GM23338 (cell line): ENCODE results near the gene BBLN. TPM values are rescaled to one million over a fixed set of nuclear protein-coding genes. Genes with fewer than 3 reads are reported as not detected.

Experiments
- ATAC-seq: fragments of 200-7000 bp; cut with Tn5 transposase; 3 replicates; pipeline ENCODE4 v1.9.1; 2020
- DNase-seq: peaks from one replicate; pipeline ENCODE4 v3.0.0-alpha.2; 2015; ENCODE audit warnings: low spot score
- H2AFZ ChIP-seq: fragments of 200-600 bp; sonication (generic); 2 replicates; pipeline ENCODE4 v1.8.0; 2016; ENCODE audit warnings: antibody characterized with exemption, mild to moderate bottlenecking, moderate library complexity
- H3F3A ChIP-seq: fragments of 200-600 bp; sonication (generic); replicated peaks from 2 replicates; pipeline ENCODE4 v1.8.0; 2017; ENCODE audit warnings: antibody characterized with exemption, mixed run types, low read depth
- H3K27ac ChIP-seq: fragments of 200-600 bp; sonication (generic); 2 replicates; pipeline ENCODE4 v1.6.1; 2016; ENCODE audit warnings: low read depth
- H3K27me3 ChIP-seq: fragments of 200-600 bp; sonication (generic); 2 replicates; pipeline ENCODE4 v1.8.0; 2016; ENCODE audit warnings: mild to moderate bottlenecking, mixed run types, moderate library complexity; ENCODE audit not compliant: insufficient read depth
- H3K36me3 ChIP-seq: fragments of 200-600 bp; sonication (generic); 2 replicates; pipeline ENCODE4 v1.8.0; 2016; ENCODE audit warnings: mild to moderate bottlenecking; ENCODE audit not compliant: insufficient read depth
- H3K4me1 ChIP-seq: fragments of 200-600 bp; sonication (generic); 2 replicates; pipeline ENCODE4 v1.8.0; 2016; ENCODE audit warnings: mild to moderate bottlenecking, moderate library complexity; ENCODE audit not compliant: insufficient read depth
- H3K4me2 ChIP-seq: fragments of 200-600 bp; sonication (generic); 2 replicates; pipeline ENCODE4 v1.7.1; 2017; ENCODE audit warnings: mixed run types
- H3K4me3 ChIP-seq: fragments of 200-600 bp; sonication (generic); 2 replicates; pipeline ENCODE4 v1.6.1; 2016; ENCODE audit warnings: mixed run types
- H3K79me2 ChIP-seq: fragments of 200-600 bp; sonication (generic); replicated peaks from 2 replicates; pipeline ENCODE4 v1.8.0; 2017; ENCODE audit warnings: mild to moderate bottlenecking; ENCODE audit not compliant: insufficient read depth
- H3K9me2 ChIP-seq: fragments of 200-600 bp; sonication (generic); 2 replicates; pipeline ENCODE4 v1.8.0; 2017; ENCODE audit not compliant: insufficient read depth
- H4K20me1 ChIP-seq: fragments of 200-600 bp; sonication (generic); replicated peaks from 2 replicates; pipeline ENCODE4 v1.8.0; 2017; ENCODE audit warnings: mild to moderate bottlenecking; ENCODE audit not compliant: insufficient read depth
- H3K27ac Mint-ChIP-seq: 2 replicates; pipeline ENCODE4 v1.8.0; 2020; ENCODE audit warnings: inconsistent platforms, mild to moderate bottlenecking, moderate library complexity, mixed read lengths
- H3K27me3 Mint-ChIP-seq: 3 replicates; pipeline ENCODE4 v1.8.0; 2022; ENCODE audit warnings: low read depth, mild to moderate bottlenecking, moderate library complexity, mixed read lengths, inconsistent platforms; ENCODE audit not compliant: insufficient read depth, poor library complexity
- H3K36me3 Mint-ChIP-seq: 3 replicates; pipeline ENCODE4 v1.8.0; 2021; ENCODE audit warnings: low read depth, mild to moderate bottlenecking, inconsistent platforms, moderate library complexity, mixed read lengths
- H3K4me1 Mint-ChIP-seq: 3 replicates; pipeline ENCODE4 v1.8.0; 2020; ENCODE audit warnings: mild to moderate bottlenecking, inconsistent platforms, mixed read lengths
- H3K4me3 Mint-ChIP-seq: 3 replicates; pipeline ENCODE4 v1.8.0; 2021; ENCODE audit warnings: moderate library complexity, mild to moderate bottlenecking, inconsistent platforms, mixed read lengths
- H3K9me3 Mint-ChIP-seq: 3 replicates; pipeline ENCODE4 v1.8.0; 2020; ENCODE audit warnings: moderate library complexity, mild to moderate bottlenecking, inconsistent platforms, mixed read lengths
- CREB1 ChIP-seq: fragments of 250-450 bp; sonication (Bioruptor Pico); IDR thresholded peaks from 2 replicates; pipeline ENCODE4 v1.5.0; 2020; ENCODE audit warnings: low read depth, mild to moderate bottlenecking, moderate library complexity
- CTCF ChIP-seq, 2 experiments: fragments of 200-600 bp in 1 of 2; sonication (generic) in 1 of 2; conservative IDR thresholded peaks; 2 replicates each; pipeline versions ENCODE4 v1.5.1 to v1.6.1; 2016 to 2017; ENCODE audit warnings: antibody characterized with exemption in 2 of 2, low read depth in 2 of 2, mild to moderate bottlenecking in 2 of 2, moderate library complexity in 1 of 2
- EZH2 ChIP-seq: fragments of 200-600 bp; sonication (generic); IDR thresholded peaks from one replicate; pipeline ENCODE4 v1.8.0; 2017; ENCODE audit warnings: antibody characterized with exemption, mild to moderate bottlenecking, low read depth; ENCODE audit not compliant: unreplicated experiment
- EZH2phosphoT487 ChIP-seq: fragments of 200-600 bp; sonication (generic); IDR thresholded peaks from one replicate; pipeline ENCODE4 v1.8.1; 2018; ENCODE audit warnings: antibody characterized with exemption; ENCODE audit not compliant: unreplicated experiment
- NANOG ChIP-seq: IDR thresholded peaks from 2 replicates; pipeline ENCODE4 v1.6.1; 2016; ENCODE audit warnings: antibody characterized with exemption, borderline replicate concordance
- POLR2AphosphoS5 ChIP-seq: IDR thresholded peaks from 2 replicates; pipeline ENCODE4 v1.6.1; 2016; ENCODE audit warnings: antibody characterized with exemption, low read depth
- REST ChIP-seq: IDR thresholded peaks from one replicate; pipeline ENCODE4 v1.6.1; 2018; ENCODE audit warnings: antibody characterized with exemption; ENCODE audit not compliant: unreplicated experiment
- STAT1 ChIP-seq: IDR thresholded peaks from one replicate; pipeline ENCODE4 v1.6.1; 2016; ENCODE audit warnings: antibody characterized with exemption; ENCODE audit not compliant: unreplicated experiment
- ZNF114 ChIP-seq: fragments of 250-450 bp; sonication (Bioruptor Pico); IDR thresholded peaks from 2 replicates; pipeline ENCODE4 v1.5.0; 2020; ENCODE audit warnings: mild to moderate bottlenecking, moderate library complexity
- polyA plus RNA-seq: library from polyadenylated mRNA; unstranded; fragments of >200 nt; fragmentation: Nextera tagmentation; extraction: Ambion mirVana; gene quantifications from 2 replicates; pipeline ENCODE4 v1.2.1, GENCODE V29; 2016
- total RNA-seq: library from RNA; depleted of rRNA; stranded (reverse); fragments of >200 nt; shearing (Covaris generic); gene quantifications from 2 replicates; pipeline ENCODE4 v1.2.3, GENCODE V29; 2014
- TF ChIP-seq, protein P1 (sequence below): fragments of 250-450 bp; sonication (Bioruptor Pico); IDR thresholded peaks from 2 replicates; pipeline ENCODE4 v1.5.0; 2020; ENCODE audit warnings: mild to moderate bottlenecking, moderate library complexity
- TF ChIP-seq, protein P2 (sequence below): IDR thresholded peaks from 2 replicates; pipeline ENCODE4 v1.6.1; 2016; ENCODE audit warnings: antibody characterized with exemption

The BBLN gene
- total and polyA plus RNA-seq, 2 experiments from 2014 or later, result 171 to 246 TPM

- Histone ChIP-seq H3F3A (no peaks in the 10 kb centered on the region), H4K20me1 (no peaks in the 10 kb centered on the region), H3K27ac (no peak overlapping the region), H2AFZ (no peak overlapping the region), H3K36me3 (no peaks in the 10 kb centered on the region), H3K4me1 (no peaks in the 10 kb centered on the region), H3K79me2 (no peaks in the 10 kb centered on the region), H3K9me2 (no peaks in the 10 kb centered on the region), H3K4me3 (no peak overlapping the region), H3K4me2 (no peak overlapping the region), H3K27me3 (no peaks in the 10 kb centered on the region)
- TF ChIP-seq CREB1 (CRISPR knock-in tag), result no peak
- TF ChIP-seq, protein P1, sequence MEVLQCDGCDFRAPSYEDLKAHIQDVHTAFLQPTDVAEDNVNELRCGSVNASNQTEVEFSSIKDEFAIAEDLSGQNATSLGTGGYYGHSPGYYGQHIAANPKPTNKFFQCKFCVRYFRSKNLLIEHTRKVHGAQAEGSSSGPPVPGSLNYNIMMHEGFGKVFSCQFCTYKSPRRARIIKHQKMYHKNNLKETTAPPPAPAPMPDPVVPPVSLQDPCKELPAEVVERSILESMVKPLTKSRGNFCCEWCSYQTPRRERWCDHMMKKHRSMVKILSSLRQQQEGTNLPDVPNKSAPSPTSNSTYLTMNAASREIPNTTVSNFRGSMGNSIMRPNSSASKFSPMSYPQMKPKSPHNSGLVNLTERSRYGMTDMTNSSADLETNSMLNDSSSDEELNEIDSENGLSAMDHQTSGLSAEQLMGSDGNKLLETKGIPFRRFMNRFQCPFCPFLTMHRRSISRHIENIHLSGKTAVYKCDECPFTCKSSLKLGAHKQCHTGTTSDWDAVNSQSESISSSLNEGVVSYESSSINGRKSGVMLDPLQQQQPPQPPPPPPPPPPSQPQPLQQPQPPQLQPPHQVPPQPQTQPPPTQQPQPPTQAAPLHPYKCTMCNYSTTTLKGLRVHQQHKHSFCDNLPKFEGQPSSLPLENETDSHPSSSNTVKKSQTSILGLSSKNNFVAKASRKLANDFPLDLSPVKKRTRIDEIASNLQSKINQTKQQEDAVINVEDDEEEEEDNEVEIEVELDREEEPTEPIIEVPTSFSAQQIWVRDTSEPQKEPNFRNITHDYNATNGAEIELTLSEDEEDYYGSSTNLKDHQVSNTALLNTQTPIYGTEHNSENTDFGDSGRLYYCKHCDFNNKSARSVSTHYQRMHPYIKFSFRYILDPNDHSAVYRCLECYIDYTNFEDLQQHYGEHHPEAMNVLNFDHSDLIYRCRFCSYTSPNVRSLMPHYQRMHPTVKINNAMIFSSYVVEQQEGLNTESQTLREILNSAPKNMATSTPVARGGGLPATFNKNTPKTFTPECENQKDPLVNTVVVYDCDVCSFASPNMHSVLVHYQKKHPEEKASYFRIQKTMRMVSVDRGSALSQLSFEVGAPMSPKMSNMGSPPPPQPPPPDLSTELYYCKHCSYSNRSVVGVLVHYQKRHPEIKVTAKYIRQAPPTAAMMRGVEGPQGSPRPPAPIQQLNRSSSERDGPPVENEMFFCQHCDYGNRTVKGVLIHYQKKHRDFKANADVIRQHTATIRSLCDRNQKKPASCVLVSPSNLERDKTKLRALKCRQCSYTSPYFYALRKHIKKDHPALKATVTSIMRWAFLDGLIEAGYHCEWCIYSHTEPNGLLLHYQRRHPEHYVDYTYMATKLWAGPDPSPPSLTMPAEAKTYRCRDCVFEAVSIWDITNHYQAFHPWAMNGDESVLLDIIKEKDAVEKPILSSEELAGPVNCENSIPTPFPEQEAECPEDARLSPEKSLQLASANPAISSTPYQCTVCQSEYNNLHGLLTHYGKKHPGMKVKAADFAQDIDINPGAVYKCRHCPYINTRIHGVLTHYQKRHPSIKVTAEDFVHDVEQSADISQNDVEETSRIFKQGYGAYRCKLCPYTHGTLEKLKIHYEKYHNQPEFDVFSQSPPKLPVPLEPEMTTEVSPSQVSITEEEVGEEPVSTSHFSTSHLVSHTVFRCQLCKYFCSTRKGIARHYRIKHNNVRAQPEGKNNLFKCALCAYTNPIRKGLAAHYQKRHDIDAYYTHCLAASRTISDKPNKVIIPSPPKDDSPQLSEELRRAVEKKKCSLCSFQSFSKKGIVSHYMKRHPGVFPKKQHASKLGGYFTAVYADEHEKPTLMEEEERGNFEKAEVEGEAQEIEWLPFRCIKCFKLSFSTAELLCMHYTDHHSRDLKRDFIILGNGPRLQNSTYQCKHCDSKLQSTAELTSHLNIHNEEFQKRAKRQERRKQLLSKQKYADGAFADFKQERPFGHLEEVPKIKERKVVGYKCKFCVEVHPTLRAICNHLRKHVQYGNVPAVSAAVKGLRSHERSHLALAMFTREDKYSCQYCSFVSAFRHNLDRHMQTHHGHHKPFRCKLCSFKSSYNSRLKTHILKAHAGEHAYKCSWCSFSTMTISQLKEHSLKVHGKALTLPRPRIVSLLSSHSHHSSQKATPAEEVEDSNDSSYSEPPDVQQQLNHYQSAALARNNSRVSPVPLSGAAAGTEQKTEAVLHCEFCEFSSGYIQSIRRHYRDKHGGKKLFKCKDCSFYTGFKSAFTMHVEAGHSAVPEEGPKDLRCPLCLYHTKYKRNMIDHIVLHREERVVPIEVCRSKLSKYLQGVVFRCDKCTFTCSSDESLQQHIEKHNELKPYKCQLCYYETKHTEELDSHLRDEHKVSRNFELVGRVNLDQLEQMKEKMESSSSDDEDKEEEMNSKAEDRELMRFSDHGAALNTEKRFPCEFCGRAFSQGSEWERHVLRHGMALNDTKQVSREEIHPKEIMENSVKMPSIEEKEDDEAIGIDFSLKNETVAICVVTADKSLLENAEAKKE, result no peak
- TF ChIP-seq, protein P2, sequence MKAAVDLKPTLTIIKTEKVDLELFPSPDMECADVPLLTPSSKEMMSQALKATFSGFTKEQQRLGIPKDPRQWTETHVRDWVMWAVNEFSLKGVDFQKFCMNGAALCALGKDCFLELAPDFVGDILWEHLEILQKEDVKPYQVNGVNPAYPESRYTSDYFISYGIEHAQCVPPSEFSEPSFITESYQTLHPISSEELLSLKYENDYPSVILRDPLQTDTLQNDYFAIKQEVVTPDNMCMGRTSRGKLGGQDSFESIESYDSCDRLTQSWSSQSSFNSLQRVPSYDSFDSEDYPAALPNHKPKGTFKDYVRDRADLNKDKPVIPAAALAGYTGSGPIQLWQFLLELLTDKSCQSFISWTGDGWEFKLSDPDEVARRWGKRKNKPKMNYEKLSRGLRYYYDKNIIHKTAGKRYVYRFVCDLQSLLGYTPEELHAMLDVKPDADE, result no peak
- no peak for TF ChIP-seq REST
- TF ChIP-seq EZH2, result no peak
- TF ChIP-seq EZH2phosphoT487, result no peak
- TF ChIP-seq NANOG, result no peak
- no peak for TF ChIP-seq STAT1
- no peak for TF ChIP-seq POLR2AphosphoS5
- TF ChIP-seq ZNF114 (CRISPR knock-in tag), result no peak
- TF ChIP-seq CTCF (conservative IDR thresholded peaks at IDR 0.05; ENCODE audit: low read depth in 2 of 2), result no peak
- H3K36me3 Mint-ChIP-seq, result no peaks in the 10 kb centered on the region
- peaks cover 4% of the 10 kb centered on the region for H3K4me1 Mint-ChIP-seq
- H3K27ac Mint-ChIP-seq, result no peak overlapping the region
- H3K27me3 Mint-ChIP-seq, result peaks cover 2% of the 10 kb centered on the region
- ATAC-seq, result no peak
- no peak for DNase-seq
- no peaks in the 10 kb centered on the region for H3K9me3 Mint-ChIP-seq
- H3K4me3 Mint-ChIP-seq, result no peak overlapping the region
Measured at GRCh38 chr9:128142061-128142460, 18.0 kb upstream of the BBLN start.
